GM23248 (cell line): ENCODE results near the gene SPAG9. TPM values are rescaled to one million over a fixed set of nuclear protein-coding genes. Genes with fewer than 3 reads are reported as not detected.
A peak's percentile ranks its signal among the peaks of the same experiment; 100 is the strongest.

Experiments
- DNase-seq: peaks from one replicate; pipeline ENCODE4 v3.0.0-alpha.2; 2015
- H2AFZ ChIP-seq: fragments of 200-600 bp; sonication (generic); 2 replicates; pipeline ENCODE4 v1.6.1; 2016; ENCODE audit warnings: antibody characterized with exemption
- H3F3A ChIP-seq: fragments of 200-600 bp; sonication (generic); 2 replicates; pipeline ENCODE4 v1.6.1; 2016; ENCODE audit warnings: mild to moderate bottlenecking, antibody characterized with exemption, mixed run types; ENCODE audit not compliant: insufficient read depth
- H3K27ac ChIP-seq: fragments of 200-600 bp; sonication (generic); 2 replicates; pipeline ENCODE4 v1.5.1; 2016; ENCODE audit warnings: mild to moderate bottlenecking
- H3K27me3 ChIP-seq: fragments of 200-600 bp; sonication (generic); replicated peaks from 2 replicates; pipeline ENCODE4 v1.6.1; 2016; ENCODE audit warnings: mild to moderate bottlenecking; ENCODE audit not compliant: insufficient read depth
- H3K36me3 ChIP-seq: fragments of 200-600 bp; sonication (generic); 2 replicates; pipeline ENCODE4 v1.6.1; 2016; ENCODE audit warnings: low read depth, mild to moderate bottlenecking
- H3K4me1 ChIP-seq: fragments of 200-600 bp; sonication (generic); 2 replicates; pipeline ENCODE4 v1.6.1; 2016; ENCODE audit warnings: mild to moderate bottlenecking; ENCODE audit not compliant: insufficient read depth
- H3K4me2 ChIP-seq: fragments of 200-600 bp; sonication (generic); one replicate; pipeline ENCODE4 v1.6.1; 2016; ENCODE audit warnings: mild to moderate bottlenecking; ENCODE audit not compliant: unreplicated experiment
- H3K4me3 ChIP-seq: fragments of 200-600 bp; sonication (generic); 2 replicates; pipeline ENCODE4 v1.5.1; 2016; ENCODE audit warnings: mild to moderate bottlenecking
- H3K79me2 ChIP-seq: fragments of 200-600 bp; sonication (generic); 2 replicates; pipeline ENCODE4 v1.6.1; 2016; ENCODE audit warnings: mild to moderate bottlenecking; ENCODE audit not compliant: insufficient read depth
- H3K9ac ChIP-seq: fragments of 200-600 bp; sonication (generic); 2 replicates; pipeline ENCODE4 v1.6.1; 2016; ENCODE audit warnings: mild to moderate bottlenecking
- H3K9me2 ChIP-seq: fragments of 200-600 bp; sonication (generic); 2 replicates; pipeline ENCODE4 v1.6.1; 2016; ENCODE audit warnings: mixed run types, mild to moderate bottlenecking, moderate library complexity; ENCODE audit not compliant: insufficient read depth
- H3K9me3 ChIP-seq: fragments of 200-600 bp; sonication (generic); one replicate; pipeline ENCODE4 v1.6.1; 2017; ENCODE audit warnings: low read depth
- H4K20me1 ChIP-seq: fragments of 200-600 bp; sonication (generic); 2 replicates; pipeline ENCODE4 v1.6.0; 2016; ENCODE audit not compliant: insufficient read depth
- EZH2 ChIP-seq: fragments of 200-600 bp; sonication (generic); IDR thresholded peaks from 2 replicates; pipeline ENCODE4 v1.6.1; 2018; ENCODE audit warnings: antibody characterized with exemption, mild to moderate bottlenecking; ENCODE audit not compliant: insufficient read depth, poor library complexity, severe bottlenecking
- EZH2phosphoT487 ChIP-seq: fragments of 200-600 bp; sonication (generic); IDR thresholded peaks from 2 replicates; pipeline ENCODE4 v1.6.1; 2018; ENCODE audit warnings: antibody characterized with exemption, moderate library complexity, mild to moderate bottlenecking, low read depth; ENCODE audit not compliant: insufficient read depth
- WGBS, 2 experiments: methylation state at CpG; one replicate each; pipeline ENCODE4 v1.1.6; 2015 to 2017; ENCODE audit warnings: low lambda C conversion rate in 2 of 2, low coverage in 1 of 2; ENCODE audit errors: missing lambda C conversion rate in 2 of 2; 5-methylcytosine and 5-hydroxymethylcytosine counted together
- in situ Hi-C: fragments of 300-500 bp; cut with MboI; formaldehyde crosslinking; loops from 2 replicates; pipeline ENCODE4 v1.15.0; 2020
- polyA plus RNA-seq: library from polyadenylated mRNA; unstranded; fragments of >200 nt; fragmentation: Nextera tagmentation; extraction: Ambion mirVana; gene quantifications from 2 replicates; pipeline ENCODE4 v1.2.1, GENCODE V29; 2016
- total RNA-seq: library from RNA; depleted of rRNA; stranded (reverse); fragments of >200 nt; shearing (Covaris generic); gene quantifications from 2 replicates; pipeline ENCODE4 v1.2.3, GENCODE V29; 2014

SPAG9 gene
- total and polyA plus RNA-seq, 2 experiments from 2014 or later: 21.5 to 58.8 TPM

GRCh38 chr17:51013322-51013721, 107.3 kb downstream of the SPAG9 start:
- Histone ChIP-seq H3K27me3 (no peaks in the 10 kb centered on the region), H3K36me3 (peaks cover 19% of the 10 kb centered on the region; the same call in 1 of the 2 replicates), H3K4me1 (peaks cover 16% of the 10 kb centered on the region), H3K79me2 (peaks cover 4% of the 10 kb centered on the region), H3K9me2 (no peaks in the 10 kb centered on the region), H4K20me1 (no peaks in the 10 kb centered on the region), H2AFZ (no peak overlapping the region), H3K9me3 (no peaks in the 10 kb centered on the region), H3K4me2 (no peak overlapping the region), H3K9ac (no peak overlapping the region), H3K4me3 (no peak overlapping the region), H3F3A (peaks cover 10% of the 10 kb centered on the region), H3K27ac (no peak overlapping the region)
- in situ Hi-C loops: no loop called here
- TF ChIP-seq EZH2 (no peak), EZH2phosphoT487 (no peak)
- no peak for DNase-seq
- 95 to 98% methylated on average over 2 of the region's 2 CpGs for WGBS, 2 experiments

DNA sequence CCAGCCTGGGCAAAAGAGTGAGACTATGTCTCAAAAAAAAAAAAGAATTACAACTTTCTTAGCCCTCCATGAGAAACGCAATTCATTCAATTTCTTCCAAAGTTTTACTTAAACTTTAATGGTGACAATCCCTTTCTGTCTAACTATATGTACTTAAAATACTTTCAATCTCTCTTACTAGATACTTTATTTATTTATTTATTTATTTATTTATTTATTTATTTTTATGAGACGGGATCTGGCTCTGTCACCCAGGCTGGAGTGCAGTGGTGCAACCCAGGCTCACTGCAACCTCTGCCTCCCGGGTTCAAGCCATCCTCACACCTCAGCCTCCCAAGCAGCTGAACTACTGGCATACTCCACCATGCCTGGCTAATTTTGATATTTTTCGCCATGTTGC, 108.1 kb downstream of the SPAG9 start:
- no peaks in the 10 kb centered on the region for H3K27me3 ChIP-seq
- peaks cover 21% of the 10 kb centered on the region; the same call in 1 of the 2 replicates for H3K36me3 ChIP-seq
- H3K9ac ChIP-seq: no peak overlapping the region
- H3K4me3 ChIP-seq: no peak overlapping the region
- H2AFZ ChIP-seq: no peak overlapping the region
- no peak overlapping the region for H3K4me2 ChIP-seq
- peaks cover 8% of the 10 kb centered on the region; the same call in 1 of the 2 replicates for H3K79me2 ChIP-seq
- H3K9me3 ChIP-seq: no peaks in the 10 kb centered on the region
- H3K4me1 ChIP-seq: peaks cover 16% of the 10 kb centered on the region
- no peak for TF ChIP-seq EZH2phosphoT487
- no peak for TF ChIP-seq EZH2
- no peak overlapping the region for H3K27ac ChIP-seq
- H3K9me2 ChIP-seq: no peaks in the 10 kb centered on the region
- in situ Hi-C loops: no loop called here
- peaks cover 12% of the 10 kb centered on the region for H3F3A ChIP-seq
- 0 out of 2 replicates have a peak, but pooled peaks cover 3% of the 10 kb centered on the region for H4K20me1 ChIP-seq
- WGBS, 2 experiments: 93 to 98% methylated on average over 4 of the region's 4 CpGs
- no peak for DNase-seq

- H3K79me2 ChIP-seq: peaks cover 8% of the 10 kb centered on the region; the same call in 1 of the 2 replicates
- DNase-seq: no peak
Observed at GRCh38 chr17:51010173-51010675, 110.4 kb downstream of the SPAG9 start.

DNA sequence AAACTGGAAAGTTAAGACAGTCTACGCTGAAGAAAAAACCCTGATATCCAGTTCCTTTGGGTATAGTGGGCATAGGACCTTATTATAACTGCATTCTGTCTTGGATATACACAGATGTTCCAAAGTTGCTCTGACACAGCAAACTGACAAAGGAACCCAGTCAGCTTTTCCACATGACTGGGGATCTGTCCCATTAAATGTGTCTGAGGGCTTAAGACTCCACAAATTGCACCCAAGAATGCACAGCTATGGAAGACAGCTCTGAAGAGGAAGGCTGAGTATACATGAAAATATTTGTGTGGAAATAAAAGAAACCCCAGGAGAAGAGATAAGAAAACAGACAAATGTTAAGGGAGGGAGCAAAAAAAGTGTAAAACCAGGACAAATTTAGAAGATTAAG, 114.1 kb downstream of the SPAG9 start:
- no peaks in the 10 kb centered on the region for H3K9me2 ChIP-seq
- peaks cover 17% of the 10 kb centered on the region for H3K36me3 ChIP-seq
- H3K27ac ChIP-seq: peak overlapping the region; percentile 53
- peaks cover 18% of the 10 kb centered on the region; the same call in 1 of the 2 replicates for H3F3A ChIP-seq
- no peak overlapping the region for H3K4me3 ChIP-seq
- in situ Hi-C loops: no loop called here
- no peak for TF ChIP-seq EZH2
- no peak for TF ChIP-seq EZH2phosphoT487
- peaks cover 8% of the 10 kb centered on the region; the same call in 1 of the 2 replicates for H3K79me2 ChIP-seq
- peak; percentile 64 for DNase-seq
- peak overlapping the region; percentile 7 for H3K4me2 ChIP-seq
- no peak overlapping the region; the same call in 1 of the 2 replicates for H3K9ac ChIP-seq
- no peaks in the 10 kb centered on the region for H3K27me3 ChIP-seq
- H3K9me3 ChIP-seq: no peaks in the 10 kb centered on the region
- 96% methylated on average over 1 of the region's 1 CpG for WGBS, 2 experiments
- H2AFZ ChIP-seq: no peak overlapping the region
- 0 out of 2 replicates have a peak, but pooled peaks cover 3% of the 10 kb centered on the region for H4K20me1 ChIP-seq
- peaks cover 11% of the 10 kb centered on the region; the same call in 1 of the 2 replicates for H3K4me1 ChIP-seq

More at GRCh38 chr17:51010173-51010675, 110.4 kb downstream of the SPAG9 start:
- no peaks in the 10 kb centered on the region for H3K9me3 ChIP-seq
- no peak overlapping the region for H3K27ac ChIP-seq
- H3F3A ChIP-seq: peaks cover 18% of the 10 kb centered on the region
- TF ChIP-seq EZH2: no peak
- TF ChIP-seq EZH2phosphoT487: no peak
- H3K4me3 ChIP-seq: no peak overlapping the region
- in situ Hi-C loops: no loop called here
- 0 out of 2 replicates have a peak, but pooled peaks cover 3% of the 10 kb centered on the region for H4K20me1 ChIP-seq
- no peak overlapping the region for H3K4me2 ChIP-seq
- no peaks in the 10 kb centered on the region for H3K27me3 ChIP-seq
- H3K9ac ChIP-seq: no peak overlapping the region
- no peak overlapping the region for H2AFZ ChIP-seq
- WGBS, 2 experiments: 95 to 96% methylated on average over 1 of the region's 1 CpG
- H3K36me3 ChIP-seq: peaks cover 22% of the 10 kb centered on the region
- H3K9me2 ChIP-seq: no peaks in the 10 kb centered on the region
- H3K4me1 ChIP-seq: peaks cover 17% of the 10 kb centered on the region
